ENCODE results near the gene TMEM135.
"Not testable (repeated sequence)": the region's sequence is repeated elsewhere in the genome, so short reads cannot be mapped to it uniquely, and the experiment has no call there.

Gene TMEM135

GRCh38 chr11:87141980-87142514 lies 104.3 kb downstream of the TMEM135 start:
- no peak for DNase-seq (ENCODE audit: low spot score)

- DNase-seq (ENCODE audit: low spot score), result no peak
Observed at GRCh38 chr11:87142594-87142993, 104.9 kb downstream of the TMEM135 start.

- no peak for DNase-seq (ENCODE audit: low spot score)
Observed at GRCh38 chr11:87143641-87144040, 105.9 kb downstream of the TMEM135 start.

- no peak for DNase-seq (ENCODE audit: low spot score)
Observed at GRCh38 chr11:87144252-87144651, 106.5 kb downstream of the TMEM135 start.

GRCh38 chr11:87148749-87149148 lies 111.0 kb downstream of the TMEM135 start:
- no peak for DNase-seq (ENCODE audit: low spot score)

GRCh38 chr11:87149782-87150181 lies 112.0 kb downstream of the TMEM135 start:
- DNase-seq (ENCODE audit: low spot score), result not testable (repeated sequence)

GRCh38 chr11:87150936-87151335 lies 113.2 kb downstream of the TMEM135 start:
- DNase-seq (ENCODE audit: low spot score), result no peak

- no peak for DNase-seq (ENCODE audit: low spot score)
Observed at GRCh38 chr11:87154246-87154645, 116.5 kb downstream of the TMEM135 start.

GRCh38 chr11:87156970-87157369 lies 119.2 kb downstream of the TMEM135 start:
- no peak for DNase-seq (ENCODE audit: low spot score)

- not testable (repeated sequence) for DNase-seq (ENCODE audit: low spot score)
Observed at GRCh38 chr11:87169076-87169475, 131.3 kb downstream of the TMEM135 start.

- peak; percentile 35 for DNase-seq (ENCODE audit: low spot score)
Observed at GRCh38 chr11:87173185-87174039, 135.7 kb downstream of the TMEM135 start.

GRCh38 chr11:87174870-87175269 lies 137.1 kb downstream of the TMEM135 start:
- no peak for DNase-seq (ENCODE audit: low spot score)

- peak; percentile 4 for DNase-seq (ENCODE audit: low spot score)
Observed at GRCh38 chr11:87176044-87176443, 138.3 kb downstream of the TMEM135 start.

- no peak for DNase-seq (ENCODE audit: low spot score)
Observed at GRCh38 chr11:87179621-87180020, 141.9 kb downstream of the TMEM135 start.

- peak; percentile 12 for DNase-seq (ENCODE audit: low spot score)
Observed at GRCh38 chr11:87180742-87181141, 143.0 kb downstream of the TMEM135 start.

- DNase-seq (ENCODE audit: low spot score), result no peak
Observed at GRCh38 chr11:87181143-87181542, 143.4 kb downstream of the TMEM135 start.

GRCh38 chr11:87185228-87185627 lies 147.5 kb downstream of the TMEM135 start:
- no peak for DNase-seq (ENCODE audit: low spot score)

- DNase-seq (ENCODE audit: low spot score), result no peak
Observed at GRCh38 chr11:87187076-87187475, 149.3 kb downstream of the TMEM135 start.

GRCh38 chr11:87187930-87188329 lies 150.2 kb downstream of the TMEM135 start:
- no peak for DNase-seq (ENCODE audit: low spot score)

GRCh38 chr11:87188396-87188795 lies 150.7 kb downstream of the TMEM135 start:
- DNase-seq (ENCODE audit: low spot score), result not testable (repeated sequence)

GRCh38 chr11:87188921-87189320 lies 151.2 kb downstream of the TMEM135 start:
- not testable (repeated sequence) for DNase-seq (ENCODE audit: low spot score)

- DNase-seq (ENCODE audit: low spot score), result no peak
Observed at GRCh38 chr11:87190071-87190470, 152.3 kb downstream of the TMEM135 start.

- DNase-seq (ENCODE audit: low spot score), result no peak
Observed at GRCh38 chr11:87193756-87194470, 156.2 kb downstream of the TMEM135 start.
